GM18951 (cell line): ENCODE results near the gene ZNF865.
"Not testable (repeated sequence)": the region's sequence is repeated elsewhere in the genome, so short reads cannot be mapped to it uniquely, and the experiment has no call there.

Experiments used
- POLR2A ChIP-seq: IDR thresholded peaks from 4 replicates; pipeline ENCODE4 v1.6.1; 2011; ENCODE audit warnings: mild to moderate bottlenecking; ENCODE audit not compliant: insufficient read length, insufficient read depth; ENCODE audit errors: extremely low read depth
- in situ Hi-C: fragments of 300-500 bp; cut with MboI; formaldehyde crosslinking; loops from one replicate; pipeline ENCODE4 v1.12.0; 2022; ENCODE audit warnings: low sequenced_read_pairs, mixed read lengths, inconsistent platforms; ENCODE audit not compliant: unreplicated experiment

ZNF865 gene

DNA sequence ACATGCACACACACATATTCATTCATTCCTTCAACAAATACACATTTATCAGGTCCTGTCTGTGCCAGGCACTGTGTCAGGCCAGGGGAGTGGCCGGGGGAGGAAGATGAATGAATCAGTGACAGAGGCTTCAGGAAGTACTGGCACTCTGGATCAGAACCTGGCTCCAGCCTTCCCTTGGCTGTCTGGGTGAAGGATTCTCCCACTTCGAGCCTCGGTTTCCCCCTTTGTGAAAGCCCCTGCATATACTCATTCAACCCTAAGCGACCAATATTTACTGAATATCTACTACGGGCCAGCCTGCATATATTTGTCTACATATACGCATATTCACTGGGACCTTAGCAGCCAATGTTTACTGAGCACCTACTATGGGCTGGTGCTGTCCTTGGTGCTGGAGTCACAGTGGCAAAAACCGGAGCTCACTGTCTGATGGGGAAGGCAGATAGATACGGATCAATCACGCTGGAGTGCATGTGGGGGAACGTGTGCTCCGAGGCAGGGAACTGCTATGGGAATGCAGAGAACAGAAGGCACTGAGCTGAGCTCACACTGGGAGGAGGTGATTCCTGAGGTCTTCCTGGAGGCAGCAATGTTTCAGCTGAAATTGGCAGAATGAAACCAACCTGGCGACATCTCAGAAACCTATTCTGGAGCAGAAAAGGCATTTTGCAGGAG is 24.2 kb upstream of the ZNF865 start:
- in situ Hi-C loops = no loop called here

DNA sequence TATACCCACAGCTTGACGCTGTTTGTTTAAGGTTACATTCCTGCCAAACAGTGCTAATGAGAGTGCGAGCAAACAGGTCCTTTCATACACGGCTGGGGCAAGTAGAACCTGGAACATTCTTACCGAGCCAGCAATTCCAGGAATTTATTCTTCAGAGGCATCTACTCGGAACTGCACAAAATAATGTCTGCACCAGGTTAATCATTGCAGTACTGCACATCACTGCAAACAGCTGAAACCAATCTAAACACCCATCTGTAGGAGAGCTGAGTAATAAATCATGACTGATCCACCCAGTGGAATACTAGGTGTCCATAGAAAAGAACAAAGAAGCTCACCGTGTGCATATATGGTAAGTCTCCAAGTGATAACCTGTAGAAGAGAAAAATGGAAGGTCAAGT is 23.6 kb upstream of the ZNF865 start:
- in situ Hi-C loops = no loop called here
- TF ChIP-seq POLR2A = no peak

More for the DNA sequence above, 24.2 kb upstream of the ZNF865 start:
- TF ChIP-seq POLR2A = no peak

DNA sequence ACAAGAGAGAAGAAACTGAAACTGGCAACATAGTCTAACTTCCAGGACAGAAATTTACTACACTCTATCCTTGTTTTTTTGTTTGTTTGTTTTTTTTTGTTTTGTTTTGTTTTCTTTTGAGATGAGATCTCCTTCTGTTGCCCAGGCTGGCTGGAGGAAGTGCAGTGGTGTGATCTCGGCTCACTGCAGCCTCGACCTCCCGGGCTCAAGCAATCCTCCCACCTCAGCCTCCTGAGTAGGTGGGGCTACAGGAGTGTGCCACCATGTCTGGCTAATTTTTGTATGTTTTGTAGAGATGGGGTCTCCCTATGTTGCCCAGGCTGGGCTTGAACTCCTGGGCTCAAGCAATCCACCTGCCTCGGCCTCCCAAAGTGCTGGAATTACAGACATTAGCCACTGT is 23.2 kb upstream of the ZNF865 start:
- in situ Hi-C loops = not testable (repeated sequence)

DNA sequence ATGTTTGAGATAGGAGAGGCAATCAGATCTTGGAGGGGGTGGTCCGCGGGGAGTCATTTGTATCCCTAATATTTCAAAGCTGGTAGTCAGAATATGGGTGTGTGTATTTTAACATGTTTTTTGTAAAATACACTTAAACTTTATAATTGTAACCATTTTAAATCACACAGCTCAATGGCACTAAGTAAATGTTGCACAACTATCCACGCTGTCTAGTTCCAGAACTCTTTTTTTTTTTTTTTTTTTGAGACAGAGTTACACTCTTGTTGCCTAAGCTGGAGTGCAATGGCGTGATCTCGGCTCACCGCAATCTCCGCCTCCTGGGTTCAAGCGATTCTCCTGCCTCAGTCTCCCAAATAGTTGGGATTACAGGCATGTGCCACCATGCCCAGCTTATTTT is 21.6 kb upstream of the ZNF865 start:
- in situ Hi-C loops = not testable (repeated sequence)

DNA sequence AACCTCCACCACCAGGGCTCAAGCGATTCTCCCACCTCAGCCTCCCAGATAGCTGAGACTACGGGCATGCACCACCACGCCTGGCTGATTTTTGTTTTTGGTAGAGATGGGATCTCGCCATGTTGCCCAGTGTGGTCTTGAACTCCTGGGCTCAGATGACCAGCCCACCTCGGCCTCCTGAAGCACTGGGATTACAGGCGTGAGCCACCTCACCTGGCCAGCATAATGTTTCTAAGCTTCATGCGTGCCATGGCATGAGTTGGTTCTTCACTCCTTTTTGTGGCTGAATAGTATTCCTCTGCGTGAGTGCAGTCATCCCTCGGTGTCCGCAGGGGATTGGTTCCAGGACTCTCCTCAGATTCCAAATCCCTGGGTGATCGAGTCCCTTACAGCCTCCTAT is 20.6 kb upstream of the ZNF865 start:
- in situ Hi-C loops = no loop called here
- TF ChIP-seq POLR2A = no peak

- TF ChIP-seq POLR2A = no peak
- in situ Hi-C loops = no loop called here
These were observed 19.6 kb upstream of the ZNF865 start for GRCh38 chr19:55585658-55586339.

DNA sequence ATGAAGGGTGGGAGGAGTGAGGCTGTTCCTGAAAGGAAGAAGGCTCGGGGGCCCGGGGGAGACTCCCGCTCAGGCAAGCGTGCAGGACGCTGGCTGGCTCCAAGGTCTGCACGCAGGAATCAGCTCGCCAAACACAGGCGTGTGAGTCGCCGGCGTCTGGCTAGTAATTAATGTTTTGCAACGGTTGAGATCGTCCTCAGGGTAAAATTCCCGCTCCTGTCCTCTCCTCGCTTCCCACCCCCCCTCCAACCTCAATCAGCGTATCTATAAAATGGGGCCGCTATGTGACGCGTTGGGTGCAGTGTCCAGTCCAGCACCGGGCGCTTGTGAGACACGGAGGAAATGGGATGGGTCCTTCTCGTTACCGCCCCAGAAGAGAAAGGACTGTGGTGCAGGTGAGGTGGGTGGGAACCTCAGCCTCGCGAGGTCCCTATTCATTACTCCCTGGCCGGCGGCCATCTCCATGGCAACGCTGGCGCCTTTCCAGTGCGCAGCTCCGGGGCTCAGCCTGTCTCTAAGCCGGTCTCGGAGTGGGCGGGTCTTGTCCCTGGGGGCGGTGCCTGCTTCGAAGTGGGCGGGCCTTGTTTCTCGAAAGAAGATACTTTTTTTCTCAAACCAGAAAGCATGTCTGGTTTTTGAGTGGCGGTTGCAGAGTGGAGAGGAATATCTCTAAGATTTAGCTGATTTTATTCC is 18.3 kb upstream of the ZNF865 start:
- in situ Hi-C loops = no loop called here
- TF ChIP-seq POLR2A = no peak

DNA sequence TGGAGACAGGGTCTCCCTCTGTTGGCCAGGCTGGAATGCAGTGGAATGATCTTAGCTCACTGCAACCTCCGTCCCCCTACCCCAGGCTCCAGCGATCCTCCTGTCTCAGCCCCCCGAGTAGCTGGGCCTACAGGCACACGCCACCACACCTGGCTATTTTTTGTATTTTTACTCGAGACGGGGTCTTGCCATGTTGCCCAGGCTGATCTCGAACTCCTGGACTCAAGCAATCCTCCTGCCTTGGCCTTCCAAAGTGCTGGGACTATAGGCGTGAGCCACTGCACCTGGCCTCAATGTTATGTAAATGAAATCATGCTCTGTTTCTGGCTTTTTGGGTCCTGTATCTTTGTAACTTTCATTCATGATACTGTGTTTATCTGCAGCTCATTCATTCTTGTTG is 16.7 kb upstream of the ZNF865 start:
- in situ Hi-C loops = no loop called here

DNA sequence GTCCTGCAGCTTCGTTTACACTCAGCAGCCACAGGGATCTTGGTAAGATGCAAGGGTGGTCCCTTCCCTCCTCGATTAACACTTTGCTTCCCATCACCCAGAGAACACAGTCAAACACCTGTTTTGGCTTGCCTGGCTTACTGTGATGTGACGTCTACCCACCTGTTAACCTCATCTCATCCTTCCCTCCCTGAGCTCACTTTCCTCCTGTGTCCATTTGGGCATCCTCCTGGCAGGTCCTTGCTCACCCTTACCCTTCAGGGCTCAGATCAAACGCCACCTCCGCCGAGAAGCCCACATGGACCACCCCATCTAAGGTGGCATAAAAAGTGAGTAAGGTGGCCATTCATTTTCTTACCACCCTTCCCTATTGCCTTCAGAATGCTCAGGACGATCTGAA is 15.3 kb upstream of the ZNF865 start:
- no peak for TF ChIP-seq POLR2A
- in situ Hi-C loops = no loop called here

More for the DNA sequence above, 16.7 kb upstream of the ZNF865 start:
- TF ChIP-seq POLR2A = no peak

DNA sequence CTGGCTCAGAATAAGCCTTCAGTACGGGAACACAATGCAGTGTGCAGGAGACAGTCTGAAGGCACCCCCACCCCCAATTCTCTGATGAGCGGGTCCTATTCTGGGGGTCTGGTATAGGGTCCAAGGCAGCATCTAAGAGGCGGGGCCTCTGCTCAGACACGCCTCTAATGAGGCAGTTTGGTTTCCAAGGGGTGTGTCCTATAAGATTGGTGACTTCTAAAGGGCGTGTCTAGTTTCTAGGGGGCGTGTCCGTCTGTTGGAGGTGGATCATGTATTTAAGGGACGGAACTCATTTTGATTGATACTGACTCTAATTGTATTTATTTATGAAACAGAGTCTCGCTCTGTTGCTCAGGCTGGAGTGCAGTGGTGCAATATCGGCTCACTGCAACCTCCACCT is 14.8 kb upstream of the ZNF865 start:
- TF ChIP-seq POLR2A = no peak
- in situ Hi-C loops = no loop called here

GRCh38 chr19:55591555-55591954 is 13.9 kb upstream of the ZNF865 start:
- TF ChIP-seq POLR2A = no peak
- in situ Hi-C loops = no loop called here

DNA sequence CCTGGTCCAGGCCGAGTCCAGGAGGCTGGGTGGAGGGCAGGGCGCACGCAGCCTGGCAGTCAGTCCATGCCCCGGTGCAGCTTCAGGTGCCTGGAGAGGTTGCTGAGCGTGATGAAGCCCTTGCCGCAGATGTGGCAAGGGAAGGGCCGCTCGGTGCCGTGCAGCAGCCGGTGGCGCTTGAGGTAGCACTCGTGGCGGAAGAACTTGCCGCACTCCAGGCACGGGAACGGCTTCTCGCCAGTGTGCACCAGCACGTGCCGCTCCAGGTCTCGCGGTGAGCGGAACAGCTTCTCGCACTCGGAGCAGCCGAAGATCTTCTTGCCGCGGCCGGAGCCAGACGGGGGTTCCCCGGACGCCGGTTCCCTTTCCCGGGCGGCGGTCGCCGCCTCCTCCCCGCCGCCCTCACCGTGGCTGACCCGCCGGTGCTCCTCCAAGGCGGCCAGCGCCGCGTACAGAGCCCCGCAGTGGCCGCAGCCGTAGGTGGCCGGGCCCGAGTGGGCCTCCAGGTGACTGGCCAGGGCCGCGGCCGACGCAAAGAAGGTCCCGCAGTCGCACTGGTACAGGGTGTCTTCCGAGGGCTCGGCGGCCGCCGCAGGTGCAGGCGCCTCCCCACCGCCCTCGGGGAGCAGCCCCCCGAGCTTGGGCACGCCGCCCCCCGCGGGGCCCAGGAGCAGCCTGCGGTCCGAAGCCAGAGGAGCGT is 12.9 kb upstream of the ZNF865 start:
- in situ Hi-C loops = no loop called here
- TF ChIP-seq POLR2A = no peak

DNA sequence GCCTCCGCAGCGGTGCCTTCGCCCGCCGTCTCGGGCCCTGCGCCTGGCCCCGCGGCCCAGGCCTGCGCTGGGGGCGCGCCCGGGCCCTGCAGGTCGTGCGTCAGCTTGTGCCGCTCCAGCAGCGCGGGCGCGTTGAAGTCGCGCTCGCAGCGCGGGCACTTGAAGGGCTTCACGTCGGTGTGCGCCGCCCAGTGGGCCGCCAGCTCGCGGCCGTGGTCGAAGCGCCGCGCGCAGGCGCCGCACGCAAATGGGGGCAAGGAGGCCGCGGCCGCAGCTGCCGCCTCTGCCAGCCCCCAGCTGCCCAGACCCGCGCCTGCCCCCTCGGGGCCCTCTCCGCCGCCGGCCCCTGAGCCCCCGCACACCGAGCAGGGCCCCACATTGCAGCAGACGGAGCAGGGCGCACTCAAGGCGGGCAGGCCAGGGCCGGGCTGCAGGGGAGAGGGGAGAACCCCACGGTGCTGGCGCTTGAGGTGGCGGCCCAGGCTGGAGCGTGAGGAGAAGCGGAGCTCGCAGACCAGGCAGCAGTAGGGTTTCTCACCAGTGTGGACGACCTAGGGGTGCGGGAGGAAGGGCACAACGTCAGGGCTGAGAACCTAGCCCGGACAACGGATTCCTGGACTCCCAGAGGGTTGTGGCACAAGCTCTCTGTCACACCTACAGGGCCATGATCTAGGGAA is 12.2 kb upstream of the ZNF865 start:
- no peak for TF ChIP-seq POLR2A
- in situ Hi-C loops = no loop called here
